Measurements from ENCODE around the gene PCBP4.
A peak's percentile ranks its signal among the peaks of the same experiment; 100 is the strongest.
"Not testable (repeated sequence)": the region's sequence is repeated elsewhere in the genome, so short reads cannot be mapped to it uniquely, and the experiment has no call there.

PCBP4 gene

GRCh38 chr3:51993657-51994056 lies 26.4 kb upstream of the PCBP4 start:
- DNase-seq, result not testable (repeated sequence)

- DNase-seq, result no peak
These were observed 24.9 kb upstream of the PCBP4 start for GRCh38 chr3:51992017-51992682.

DNA sequence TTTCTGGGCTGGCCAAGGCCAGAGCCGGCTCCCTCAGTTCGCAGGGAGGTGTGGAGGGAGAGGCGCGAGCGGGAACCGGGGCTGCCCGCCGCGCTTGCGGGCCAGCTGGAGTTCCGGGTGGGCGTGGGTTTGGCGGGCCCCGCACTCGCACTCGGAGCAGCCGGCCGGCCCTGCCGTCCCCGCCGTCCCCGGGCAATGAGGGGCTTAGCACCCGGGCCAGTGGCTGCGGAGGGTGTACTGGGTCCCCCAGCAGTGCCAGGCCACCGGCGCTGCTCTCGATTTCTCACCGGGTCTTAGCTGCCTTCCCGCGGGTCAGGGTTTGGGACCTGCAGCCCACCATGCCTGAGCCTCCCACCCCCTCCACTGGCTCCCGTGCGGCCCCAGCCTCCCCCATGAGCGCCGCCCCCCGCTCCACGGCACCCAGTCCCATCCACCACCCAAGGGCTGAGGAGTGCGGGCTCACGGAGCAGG lies 23.3 kb upstream of the PCBP4 start:
- not testable (repeated sequence) for DNase-seq

- no peak for DNase-seq
These were observed 21.3 kb upstream of the PCBP4 start for GRCh38 chr3:51988286-51989146.

- DNase-seq, result no peak
These were observed 20.3 kb upstream of the PCBP4 start for GRCh38 chr3:51987568-51987967.

DNA sequence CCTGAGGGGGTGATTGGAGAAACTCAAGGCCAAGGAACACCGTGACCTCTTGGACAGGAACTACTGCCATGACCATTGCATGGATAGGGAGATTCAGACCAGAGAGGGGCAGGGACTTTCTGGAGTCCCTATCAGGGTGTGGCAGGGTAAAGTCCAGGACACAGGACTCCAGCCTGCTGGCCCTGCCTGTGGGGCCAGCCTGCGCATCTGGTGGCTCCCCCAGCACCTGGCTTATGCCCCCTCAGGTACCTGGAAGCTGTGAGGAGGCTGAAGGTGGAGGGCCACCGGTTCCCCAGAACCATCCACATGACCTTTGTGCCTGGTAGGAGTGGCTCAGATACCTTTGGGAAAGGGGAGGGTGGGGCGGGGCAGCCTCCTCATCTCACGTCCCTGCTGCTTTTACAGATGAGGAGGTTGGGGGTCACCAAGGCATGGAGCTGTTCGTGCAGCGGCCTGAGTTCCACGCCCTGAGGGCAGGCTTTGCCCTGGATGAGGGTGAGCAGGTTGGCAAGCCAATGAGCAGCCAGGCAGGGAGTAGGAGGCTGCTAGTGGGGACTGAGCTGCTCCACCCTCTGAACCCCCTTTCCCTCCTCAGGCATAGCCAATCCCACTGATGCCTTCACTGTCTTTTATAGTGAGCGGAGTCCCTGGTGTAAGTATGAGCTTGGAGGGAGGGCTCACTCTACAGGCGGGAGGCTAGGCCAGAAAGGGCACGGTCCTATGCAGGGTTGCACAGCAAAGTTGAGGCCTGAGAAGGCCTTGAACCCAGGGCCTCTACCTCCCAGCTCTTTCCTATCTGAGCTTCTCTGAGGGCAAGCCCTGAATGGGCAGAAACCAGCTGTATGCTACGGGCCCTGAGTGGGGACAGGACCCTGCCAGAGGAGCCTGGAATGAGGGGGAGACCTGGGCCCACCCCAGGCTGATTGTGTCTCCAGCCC lies 19.0 kb upstream of the PCBP4 start:
- no peak for DNase-seq

- DNase-seq, result no peak
These were observed 17.8 kb upstream of the PCBP4 start for GRCh38 chr3:51985063-51985462.

DNA sequence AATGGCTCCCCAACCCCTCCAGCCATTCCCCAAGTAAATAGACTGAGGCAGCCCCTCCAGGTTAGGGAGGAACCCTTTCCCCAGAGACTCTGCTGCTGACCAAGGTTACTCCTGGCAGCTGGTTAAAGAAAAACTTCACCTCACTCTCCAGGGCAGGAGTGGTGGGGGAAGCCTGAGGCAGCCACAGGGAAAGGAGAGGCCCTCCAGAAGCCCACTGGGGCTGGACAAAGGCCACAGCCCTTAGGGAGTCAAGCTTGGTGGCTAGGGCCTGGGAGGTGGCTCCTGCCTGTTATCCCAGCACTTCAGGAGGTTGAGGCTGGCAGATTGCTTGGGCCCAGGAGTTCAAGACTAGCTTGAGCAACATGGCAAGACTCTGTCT lies 17.0 kb upstream of the PCBP4 start:
- DNase-seq, result no peak

GRCh38 chr3:51983578-51984268 lies 16.5 kb upstream of the PCBP4 start:
- DNase-seq, result no peak

- peak; percentile 21 for DNase-seq
These were observed 15.8 kb upstream of the PCBP4 start, which contains the start of gene ACY1 for GRCh38 chr3:51982838-51983577. Gene ACY1 (plus strand): TSS chr3:51983535. CDS start chr3:51984065, 530 bp downstream.

DNA sequence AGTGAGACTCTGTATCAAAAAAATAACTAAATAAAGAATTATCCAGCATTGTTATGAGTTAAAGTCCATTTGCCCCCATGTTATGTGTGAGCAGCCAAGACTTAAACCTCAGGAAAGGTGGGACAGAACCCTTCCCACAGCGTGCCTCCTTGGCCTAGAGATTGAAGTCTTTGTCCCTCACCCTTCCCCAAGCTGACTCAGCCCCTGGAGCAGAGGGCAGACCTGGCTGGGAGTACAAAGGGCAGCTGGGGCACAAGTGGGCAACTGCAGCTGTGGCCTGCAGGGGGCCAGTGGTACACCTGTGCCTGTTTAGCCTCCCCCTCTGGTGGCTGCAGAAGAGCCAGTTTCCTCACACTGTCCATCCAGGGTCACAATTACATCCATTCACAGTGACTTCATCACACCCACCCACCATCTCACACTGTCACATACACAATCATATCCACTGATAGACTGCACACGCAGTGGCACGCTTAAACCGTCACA lies 15.1 kb upstream of the PCBP4 start:
- no peak for DNase-seq

DNA sequence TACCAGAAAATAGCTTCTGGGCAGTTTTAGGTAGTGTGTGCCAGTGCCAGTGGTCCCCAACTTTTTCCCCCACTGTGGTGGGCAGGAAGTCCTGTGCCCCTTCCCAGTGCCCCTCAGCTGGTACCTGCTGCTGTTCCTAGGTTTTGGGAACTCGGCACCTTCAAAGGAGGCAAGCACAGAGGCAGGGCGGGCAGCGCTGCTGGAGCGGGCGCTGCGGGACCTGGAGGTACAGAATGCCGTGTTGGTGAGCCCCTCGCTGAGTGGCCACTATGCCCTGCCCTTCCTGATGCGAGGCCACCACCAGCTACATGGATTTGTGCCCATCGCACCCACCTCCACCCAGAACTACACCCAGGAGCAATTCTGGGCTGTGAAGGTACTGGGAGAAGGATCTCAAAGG lies 13.0 kb upstream of the PCBP4 start:
- no peak for DNase-seq

DNA sequence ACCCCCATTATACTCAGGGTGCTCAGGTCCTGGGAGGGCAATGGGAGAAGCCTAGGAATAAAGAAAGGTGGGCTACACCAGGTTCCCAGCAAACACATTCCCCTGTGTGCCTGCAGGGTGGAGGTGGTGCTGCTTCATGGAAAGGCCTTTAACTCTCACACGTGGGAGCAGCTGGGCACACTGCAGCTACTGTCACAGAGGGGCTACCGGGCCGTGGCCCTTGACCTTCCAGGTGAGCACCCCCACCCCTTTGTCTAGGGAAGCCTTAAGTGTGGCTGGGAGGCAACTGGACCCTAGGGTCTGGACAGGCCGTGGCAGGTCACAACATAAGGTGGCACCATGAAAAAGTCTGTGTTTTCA lies 10.9 kb upstream of the PCBP4 start:
- no peak for DNase-seq

- no peak for DNase-seq
These were observed 10.3 kb upstream of the PCBP4 start for GRCh38 chr3:51977446-51978142.

DNA sequence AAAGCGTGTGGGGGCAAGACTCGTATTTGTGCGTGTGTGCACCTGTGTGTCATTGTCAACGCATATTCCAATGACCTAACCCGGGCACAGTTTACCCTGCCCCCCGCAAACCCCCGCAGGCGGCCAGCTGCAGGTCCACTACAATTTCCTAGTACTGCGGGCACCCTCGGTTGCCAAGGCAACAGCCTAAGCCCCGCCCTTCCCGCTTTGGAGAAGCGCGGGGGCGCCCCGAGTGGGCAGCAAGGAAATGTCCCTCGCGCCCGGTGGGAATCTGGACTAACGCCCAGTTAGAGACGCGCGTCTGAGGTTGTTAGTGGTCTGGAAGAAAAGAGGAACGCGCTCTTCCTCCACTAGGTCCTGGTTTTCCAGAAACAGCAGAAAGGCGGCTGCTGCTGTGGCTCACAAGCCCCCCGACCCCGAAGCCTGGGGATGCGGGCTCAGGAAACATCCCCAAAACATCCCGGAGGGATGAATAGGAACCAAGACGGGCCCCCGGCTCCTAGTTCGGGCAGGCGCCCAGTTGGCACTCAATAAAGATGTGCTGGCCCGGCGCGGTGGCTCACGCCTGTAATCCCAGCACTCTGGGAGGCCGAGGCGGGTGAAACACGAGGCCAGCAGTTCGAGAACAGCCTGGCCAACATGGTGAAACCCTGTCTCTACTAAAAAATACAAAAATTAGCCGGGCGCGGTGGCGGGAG lies 8.7 kb upstream of the PCBP4 start:
- no peak for DNase-seq

DNA sequence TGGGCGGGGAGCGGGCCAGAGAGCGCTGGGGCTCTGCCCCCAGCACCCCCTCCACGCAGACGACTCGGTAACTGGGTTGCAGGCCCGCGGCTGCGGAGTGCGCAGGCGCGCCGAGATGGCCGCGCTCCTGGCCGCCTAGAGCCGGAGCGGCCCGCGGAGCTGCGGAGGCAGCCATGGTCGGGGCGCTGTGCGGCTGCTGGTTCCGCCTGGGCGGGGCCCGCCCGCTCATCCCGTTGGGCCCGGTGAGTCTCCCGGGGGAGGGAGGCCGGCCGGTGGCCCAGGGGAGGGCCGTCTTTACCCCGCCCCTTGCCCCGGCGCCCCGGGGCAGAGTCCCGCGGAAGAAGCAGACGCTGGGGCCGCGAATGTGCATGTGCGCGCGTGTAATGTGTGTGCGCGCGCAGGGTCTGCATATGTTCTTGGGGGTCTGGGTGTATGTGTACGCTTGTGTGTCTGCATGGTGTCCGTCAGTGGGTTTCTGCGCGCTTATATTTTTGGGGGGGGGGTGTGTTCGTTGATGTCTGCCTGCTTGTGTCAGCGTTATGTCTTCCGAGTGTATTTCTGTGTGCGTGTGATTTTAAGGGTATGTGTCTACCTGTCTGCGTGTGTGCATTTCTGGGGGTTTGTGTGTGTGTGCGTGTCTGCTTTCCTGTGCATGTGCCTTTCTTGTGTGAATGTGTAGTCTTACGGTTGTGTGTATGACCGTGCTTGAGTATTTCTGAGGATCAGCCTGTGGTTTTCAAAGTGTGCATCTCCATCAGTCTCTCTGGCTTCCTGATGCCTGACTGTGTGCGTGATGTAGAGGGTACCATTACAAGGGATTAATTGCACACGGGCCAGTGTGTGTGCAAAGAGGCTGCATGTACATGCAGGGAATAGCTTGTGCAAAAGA lies 8.0 kb upstream of the PCBP4 start, which contains the start of gene ABHD14A:
ABHD14A (plus strand) TSS at position 102 of the 889 bp plus-strand sequence; CDS start at position 174, 72 bp downstream.
- DNase-seq, result no peak

DNA sequence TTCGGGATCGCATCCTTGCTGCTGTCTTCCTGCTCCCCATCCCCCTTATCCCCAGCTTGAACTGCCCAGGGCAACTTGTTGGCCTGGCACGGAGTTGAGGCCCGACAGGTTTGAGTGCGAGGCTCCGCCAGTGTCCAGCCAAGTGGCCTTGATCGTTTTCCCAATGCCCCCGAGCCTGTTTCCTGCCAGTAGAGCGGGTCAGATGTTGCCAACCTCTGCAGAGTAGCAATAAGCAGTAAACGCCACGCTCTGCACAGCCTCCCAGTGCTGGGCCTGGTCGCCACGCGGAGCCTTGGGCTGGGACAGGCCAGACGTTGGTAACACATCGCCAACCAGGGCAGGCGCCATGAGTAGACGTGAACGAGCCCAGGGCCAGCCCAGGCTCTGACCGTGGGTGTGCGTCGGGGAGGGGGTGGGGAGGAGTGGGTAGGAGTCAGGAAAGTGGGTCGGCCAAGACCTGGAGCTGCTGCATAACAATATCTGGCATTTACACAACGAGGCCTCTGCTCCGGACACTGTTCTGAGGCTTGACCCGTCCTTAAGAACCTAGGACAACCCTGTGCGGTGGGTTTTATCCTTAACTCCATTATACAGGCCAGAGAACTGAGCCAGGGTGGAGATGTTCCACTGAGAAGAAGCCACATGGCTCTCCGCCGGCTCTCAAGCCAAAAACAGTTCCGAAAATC lies 7.2 kb upstream of the PCBP4 start:
- DNase-seq, result no peak

- DNase-seq, result no peak
These were observed 4.1 kb upstream of the PCBP4 start for GRCh38 chr3:51971350-51971749.
